ENCODE results near the gene FOXP2.
"Not testable (repeated sequence)": the region's sequence is repeated elsewhere in the genome, so short reads cannot be mapped to it uniquely, and the experiment has no call there.

FOXP2 gene

GRCh38 chr7:114478384-114478783 lies 63.8 kb downstream of the FOXP2 start:
- H3K4me3 ChIP-seq (ENCODE audit: low read depth, low read length) = no peak overlapping the region
- TF ChIP-seq CTCF (IDR thresholded peaks at IDR 0.05; ENCODE audit: low read depth, low read length) = no peak

GRCh38 chr7:114481999-114482398 lies 67.4 kb downstream of the FOXP2 start:
- no peak overlapping the region for H3K4me3 ChIP-seq (ENCODE audit: low read depth, low read length)
- TF ChIP-seq CTCF (IDR thresholded peaks at IDR 0.05; ENCODE audit: low read depth, low read length) = no peak

- no peak for TF ChIP-seq CTCF (IDR thresholded peaks at IDR 0.05; ENCODE audit: low read depth, low read length)
- no peak overlapping the region for H3K4me3 ChIP-seq (ENCODE audit: low read depth, low read length)
Observed at GRCh38 chr7:114484226-114484625, 69.6 kb downstream of the FOXP2 start.

- no peak for TF ChIP-seq CTCF (IDR thresholded peaks at IDR 0.05; ENCODE audit: low read depth, low read length)
- no peak overlapping the region for H3K4me3 ChIP-seq (ENCODE audit: low read depth, low read length)
Observed at GRCh38 chr7:114487174-114487573, 72.6 kb downstream of the FOXP2 start.

GRCh38 chr7:114488696-114489095 lies 74.1 kb downstream of the FOXP2 start:
- H3K4me3 ChIP-seq (ENCODE audit: low read depth, low read length) = no peak overlapping the region
- TF ChIP-seq CTCF (IDR thresholded peaks at IDR 0.05; ENCODE audit: low read depth, low read length) = no peak

GRCh38 chr7:114497491-114497890 lies 82.9 kb downstream of the FOXP2 start:
- not testable (repeated sequence) for H3K4me3 ChIP-seq (ENCODE audit: low read depth, low read length)

GRCh38 chr7:114502454-114503254 lies 88.0 kb downstream of the FOXP2 start:
- no peak for TF ChIP-seq CTCF (IDR thresholded peaks at IDR 0.05; ENCODE audit: low read depth, low read length)
- no peak overlapping the region for H3K4me3 ChIP-seq (ENCODE audit: low read depth, low read length)

- no peak for TF ChIP-seq CTCF (IDR thresholded peaks at IDR 0.05; ENCODE audit: low read depth, low read length)
- H3K4me3 ChIP-seq (ENCODE audit: low read depth, low read length) = no peak overlapping the region
Observed at GRCh38 chr7:114504586-114504985, 90.0 kb downstream of the FOXP2 start.
